GM12874 (cell line): Measurements from ENCODE around the gene MTA3.

Source experiments
- TF ChIP-seq, protein P1 (sequence below): IDR thresholded peaks from 2 replicates; pipeline ENCODE4 v1.5.1; 2011; ENCODE audit warnings: low read depth, mild to moderate bottlenecking, control low read depth, low read length, moderate library complexity; ENCODE audit not compliant: insufficient read depth

Gene MTA3

DNA sequence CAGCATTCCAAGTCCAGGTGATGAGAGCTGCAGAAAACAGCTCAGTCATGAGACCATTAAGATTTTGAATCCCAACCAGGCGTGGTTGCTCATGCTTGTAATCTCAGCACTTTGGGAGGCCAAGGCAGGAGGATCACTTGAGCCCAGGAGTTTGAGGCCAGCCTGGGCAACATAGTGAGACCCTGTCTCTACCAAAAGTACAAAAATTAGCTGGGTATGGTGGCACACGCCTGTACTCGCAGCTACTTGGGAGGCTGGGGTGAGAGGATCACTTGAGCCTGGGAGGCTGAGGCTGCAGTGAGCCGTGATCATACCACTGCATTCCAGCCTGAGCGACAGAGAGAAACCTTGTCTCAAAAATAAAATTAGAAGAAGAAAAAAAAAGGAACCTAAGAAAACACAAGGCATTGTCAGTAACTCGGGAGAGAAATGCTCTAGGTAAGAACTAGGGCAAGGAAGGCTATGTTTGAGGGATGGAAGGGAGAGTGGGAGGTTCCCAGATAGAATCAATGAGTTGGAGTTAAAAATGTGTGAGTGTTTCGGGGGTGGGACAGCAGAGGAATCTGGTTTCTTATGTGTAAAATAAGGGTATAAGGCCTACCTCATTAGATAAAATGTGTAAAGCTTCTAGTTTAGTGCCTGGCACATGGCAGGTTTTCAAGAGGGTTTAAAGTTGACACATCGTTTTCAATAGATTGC, 23.3 kb upstream of the MTA3 start:
- TF ChIP-seq, protein P1, sequence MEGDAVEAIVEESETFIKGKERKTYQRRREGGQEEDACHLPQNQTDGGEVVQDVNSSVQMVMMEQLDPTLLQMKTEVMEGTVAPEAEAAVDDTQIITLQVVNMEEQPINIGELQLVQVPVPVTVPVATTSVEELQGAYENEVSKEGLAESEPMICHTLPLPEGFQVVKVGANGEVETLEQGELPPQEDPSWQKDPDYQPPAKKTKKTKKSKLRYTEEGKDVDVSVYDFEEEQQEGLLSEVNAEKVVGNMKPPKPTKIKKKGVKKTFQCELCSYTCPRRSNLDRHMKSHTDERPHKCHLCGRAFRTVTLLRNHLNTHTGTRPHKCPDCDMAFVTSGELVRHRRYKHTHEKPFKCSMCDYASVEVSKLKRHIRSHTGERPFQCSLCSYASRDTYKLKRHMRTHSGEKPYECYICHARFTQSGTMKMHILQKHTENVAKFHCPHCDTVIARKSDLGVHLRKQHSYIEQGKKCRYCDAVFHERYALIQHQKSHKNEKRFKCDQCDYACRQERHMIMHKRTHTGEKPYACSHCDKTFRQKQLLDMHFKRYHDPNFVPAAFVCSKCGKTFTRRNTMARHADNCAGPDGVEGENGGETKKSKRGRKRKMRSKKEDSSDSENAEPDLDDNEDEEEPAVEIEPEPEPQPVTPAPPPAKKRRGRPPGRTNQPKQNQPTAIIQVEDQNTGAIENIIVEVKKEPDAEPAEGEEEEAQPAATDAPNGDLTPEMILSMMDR: no peak

DNA sequence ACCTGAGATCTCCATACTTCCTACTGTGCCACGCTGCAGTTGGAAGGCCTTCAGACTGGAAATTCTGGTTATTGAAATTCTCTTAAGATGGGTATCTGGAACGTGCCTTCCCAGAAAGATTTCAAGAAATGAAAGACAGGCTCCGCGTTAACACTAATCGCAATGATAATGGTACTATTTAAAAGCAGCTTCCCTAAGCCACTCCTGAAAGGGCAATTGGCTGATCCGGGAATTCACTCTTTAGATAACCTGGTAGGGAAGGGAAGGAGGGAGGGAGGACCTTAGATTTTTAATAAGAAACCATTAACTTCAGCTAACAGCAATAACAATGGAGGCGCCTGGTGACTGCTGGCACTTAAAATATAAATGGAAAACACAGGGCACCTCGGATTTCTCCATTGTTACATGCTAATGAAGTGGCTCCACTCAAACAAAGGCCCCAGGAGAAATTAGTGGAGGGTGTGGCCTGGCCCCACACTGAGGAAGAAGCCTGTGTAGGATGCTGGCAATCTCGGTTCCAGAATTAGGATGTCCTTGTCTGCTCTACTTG, 22.5 kb upstream of the MTA3 start:
- TF ChIP-seq, protein P1: no peak

DNA sequence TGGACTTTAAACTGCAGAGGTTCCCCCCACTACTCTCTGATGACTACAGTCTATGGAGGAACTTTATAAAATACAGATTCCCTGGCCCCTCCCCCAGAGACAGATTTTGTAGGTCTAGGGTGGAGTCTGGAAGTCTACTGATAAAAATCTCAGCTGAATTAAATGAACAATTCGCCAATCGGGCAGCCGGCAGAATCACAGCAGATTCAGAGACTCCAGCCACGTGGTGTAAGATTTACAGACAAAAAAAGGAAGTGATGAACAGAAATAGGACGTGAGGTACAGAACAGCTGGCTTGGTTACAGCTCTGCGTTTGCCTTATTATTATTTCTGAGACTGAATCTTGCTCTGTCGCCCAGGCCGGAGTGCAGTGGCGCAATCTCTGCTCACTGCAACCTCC, 21.4 kb upstream of the MTA3 start:
- TF ChIP-seq, protein P1: no peak

DNA sequence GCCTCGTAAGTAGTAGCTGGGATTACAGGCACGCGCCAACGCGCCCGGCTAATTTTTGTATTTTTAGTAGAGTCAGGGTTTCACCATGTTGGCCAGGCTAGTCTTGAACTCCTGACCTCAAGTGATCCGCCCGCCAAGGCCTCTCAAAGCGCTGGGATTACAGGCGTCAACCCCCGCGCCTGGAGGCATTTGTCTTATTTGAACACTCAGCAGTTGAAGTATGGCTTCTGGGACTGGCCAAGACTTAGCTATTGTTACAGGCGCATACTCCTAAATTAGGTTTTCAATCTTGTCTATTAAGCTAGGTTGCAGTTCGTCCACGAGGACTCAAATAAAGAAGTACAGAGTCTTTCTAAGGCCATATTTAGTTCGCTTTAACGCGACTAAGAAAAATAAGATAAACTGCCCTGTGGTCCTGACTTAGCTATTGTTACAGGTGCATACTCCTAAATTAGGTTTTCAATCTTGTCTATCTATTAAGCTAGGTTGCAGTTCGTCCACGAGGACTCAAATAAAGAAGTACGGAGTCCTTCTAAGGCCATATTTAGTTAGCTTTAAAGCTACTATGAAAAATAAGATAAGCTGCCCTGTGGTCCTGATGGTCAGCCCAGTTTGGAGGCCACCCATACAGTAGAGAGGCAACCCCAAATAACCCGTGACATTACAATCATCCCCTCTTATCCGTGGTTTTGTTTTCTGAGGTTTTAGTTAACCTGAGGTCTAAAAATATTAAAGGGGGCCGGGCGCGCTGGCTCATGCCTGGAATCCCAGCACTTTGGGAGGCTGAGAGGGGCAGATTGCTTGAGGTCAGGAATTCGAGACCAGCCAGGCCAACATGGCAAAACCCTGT, 20.8 kb upstream of the MTA3 start:
- TF ChIP-seq, protein P1: no peak

DNA sequence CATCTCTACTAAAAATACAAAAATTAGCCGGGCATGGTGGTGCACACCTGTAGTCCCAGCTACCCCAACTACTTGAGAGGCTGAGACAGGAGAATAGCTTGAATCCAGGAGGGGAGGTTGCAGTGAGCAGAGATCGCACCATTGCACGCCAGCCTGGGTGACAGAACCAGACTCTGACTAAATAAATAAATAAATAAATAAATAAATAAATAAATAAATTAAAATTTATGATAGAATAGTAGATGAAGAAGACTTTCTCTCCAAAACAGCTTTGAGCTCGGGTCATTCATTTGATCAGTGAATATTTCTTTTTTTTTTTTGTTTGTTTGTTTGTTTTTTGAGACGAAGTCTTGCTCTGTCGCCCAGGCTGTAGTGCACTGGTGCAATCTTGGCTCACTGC, 17.6 kb upstream of the MTA3 start:
- TF ChIP-seq, protein P1: no peak

DNA sequence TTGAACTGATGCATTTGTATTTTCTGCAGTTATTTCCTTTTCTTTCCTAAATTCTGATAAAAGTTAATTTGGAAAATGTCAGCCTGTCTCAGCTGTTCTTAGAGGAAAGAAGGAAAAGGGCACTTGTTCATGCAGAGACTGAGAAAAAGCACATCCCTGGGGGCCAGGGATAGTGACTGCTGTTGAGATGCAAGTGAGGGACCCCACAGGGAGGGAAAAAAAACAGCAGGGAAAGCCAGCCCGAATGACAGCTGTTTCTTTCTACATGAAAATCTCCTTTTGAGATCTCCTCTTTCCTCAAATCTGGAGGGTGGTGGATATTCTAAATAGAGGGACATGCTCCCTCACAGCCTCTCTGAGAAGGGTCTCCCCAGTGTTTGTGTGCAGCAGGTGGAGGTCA, 14.0 kb upstream of the MTA3 start:
- TF ChIP-seq, protein P1: no peak

DNA sequence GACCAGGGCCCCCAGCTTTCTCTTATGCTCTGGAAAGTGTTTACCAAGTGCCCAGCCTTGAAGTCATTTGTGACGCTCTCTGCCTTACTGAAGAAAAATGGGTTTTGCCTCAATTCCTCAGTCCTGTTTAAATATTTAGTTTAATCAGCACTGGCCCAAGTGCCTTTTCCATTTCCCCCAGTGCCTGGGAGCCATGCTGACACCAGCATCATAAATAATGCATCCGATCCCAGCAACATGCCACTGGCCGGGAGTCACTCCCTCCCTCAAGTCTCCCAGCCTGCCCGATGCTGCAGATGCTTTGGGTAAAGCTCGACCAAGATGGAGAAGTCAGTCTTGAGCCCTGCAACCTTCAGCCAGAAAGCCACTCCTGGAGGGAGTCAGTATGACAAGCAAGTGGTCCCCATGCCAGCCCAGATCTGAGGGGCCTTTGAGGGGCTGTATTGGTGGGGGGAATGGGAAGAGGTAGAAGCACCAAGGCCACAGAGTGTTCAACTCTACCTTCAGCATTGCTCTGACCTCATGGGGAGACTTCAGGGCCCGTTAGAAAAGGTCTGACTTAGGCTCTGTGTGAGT, 12.0 kb upstream of the MTA3 start:
- TF ChIP-seq, protein P1: no peak
